Panc1 (cell line): ENCODE data around the gene MKLN1.

Experiments used
- POLR2AphosphoS5 ChIP-seq: IDR thresholded peaks from 2 replicates; pipeline ENCODE4 v1.6.1; 2012; ENCODE audit warnings: mild to moderate bottlenecking, low read depth, low read length, moderate library complexity
- SIN3A ChIP-seq: IDR thresholded peaks from 2 replicates; pipeline ENCODE4 v1.6.1; 2012; ENCODE audit warnings: low read depth, mild to moderate bottlenecking, low read length, moderate library complexity, borderline replicate concordance; ENCODE audit not compliant: insufficient read depth
- TF ChIP-seq, protein P1 (sequence below): fragments of 450-650 bp; IDR thresholded peaks from 2 replicates; pipeline ENCODE4 v1.5.1; 2017; ENCODE audit warnings: mild to moderate bottlenecking

DNA sequence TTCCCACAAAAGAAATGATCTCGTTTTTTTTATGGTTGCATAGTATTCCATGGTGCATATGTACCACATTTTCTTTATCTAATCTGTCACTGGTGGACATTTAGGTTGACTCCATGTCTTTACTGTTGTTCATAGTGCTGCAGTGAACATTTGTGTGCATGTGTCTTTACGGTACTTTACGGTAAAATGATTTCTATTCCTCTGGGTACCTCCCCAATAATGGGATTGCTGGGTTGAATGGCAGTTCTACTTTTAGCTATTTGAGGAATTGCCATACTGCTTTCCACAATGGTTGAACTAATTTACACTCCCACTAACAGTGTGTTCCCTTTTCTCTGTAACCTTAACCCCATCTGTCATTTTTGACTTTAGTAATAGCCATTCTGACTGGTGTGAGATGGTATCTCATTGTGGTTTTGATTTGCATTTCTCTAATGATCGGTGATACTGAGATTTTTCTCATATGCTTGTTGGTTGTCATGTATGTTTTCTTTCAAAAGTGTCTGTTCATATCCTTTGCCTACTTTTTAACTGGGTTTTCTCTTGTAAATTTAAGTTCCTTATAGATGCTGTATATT, 37.2 kb downstream of the MKLN1 start:
- TF ChIP-seq, protein P1, sequence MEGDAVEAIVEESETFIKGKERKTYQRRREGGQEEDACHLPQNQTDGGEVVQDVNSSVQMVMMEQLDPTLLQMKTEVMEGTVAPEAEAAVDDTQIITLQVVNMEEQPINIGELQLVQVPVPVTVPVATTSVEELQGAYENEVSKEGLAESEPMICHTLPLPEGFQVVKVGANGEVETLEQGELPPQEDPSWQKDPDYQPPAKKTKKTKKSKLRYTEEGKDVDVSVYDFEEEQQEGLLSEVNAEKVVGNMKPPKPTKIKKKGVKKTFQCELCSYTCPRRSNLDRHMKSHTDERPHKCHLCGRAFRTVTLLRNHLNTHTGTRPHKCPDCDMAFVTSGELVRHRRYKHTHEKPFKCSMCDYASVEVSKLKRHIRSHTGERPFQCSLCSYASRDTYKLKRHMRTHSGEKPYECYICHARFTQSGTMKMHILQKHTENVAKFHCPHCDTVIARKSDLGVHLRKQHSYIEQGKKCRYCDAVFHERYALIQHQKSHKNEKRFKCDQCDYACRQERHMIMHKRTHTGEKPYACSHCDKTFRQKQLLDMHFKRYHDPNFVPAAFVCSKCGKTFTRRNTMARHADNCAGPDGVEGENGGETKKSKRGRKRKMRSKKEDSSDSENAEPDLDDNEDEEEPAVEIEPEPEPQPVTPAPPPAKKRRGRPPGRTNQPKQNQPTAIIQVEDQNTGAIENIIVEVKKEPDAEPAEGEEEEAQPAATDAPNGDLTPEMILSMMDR = no peak
- TF ChIP-seq SIN3A = no peak
- TF ChIP-seq POLR2AphosphoS5 = no peak
